ENCODE results near the gene MYO7B.

Gene MYO7B

DNA sequence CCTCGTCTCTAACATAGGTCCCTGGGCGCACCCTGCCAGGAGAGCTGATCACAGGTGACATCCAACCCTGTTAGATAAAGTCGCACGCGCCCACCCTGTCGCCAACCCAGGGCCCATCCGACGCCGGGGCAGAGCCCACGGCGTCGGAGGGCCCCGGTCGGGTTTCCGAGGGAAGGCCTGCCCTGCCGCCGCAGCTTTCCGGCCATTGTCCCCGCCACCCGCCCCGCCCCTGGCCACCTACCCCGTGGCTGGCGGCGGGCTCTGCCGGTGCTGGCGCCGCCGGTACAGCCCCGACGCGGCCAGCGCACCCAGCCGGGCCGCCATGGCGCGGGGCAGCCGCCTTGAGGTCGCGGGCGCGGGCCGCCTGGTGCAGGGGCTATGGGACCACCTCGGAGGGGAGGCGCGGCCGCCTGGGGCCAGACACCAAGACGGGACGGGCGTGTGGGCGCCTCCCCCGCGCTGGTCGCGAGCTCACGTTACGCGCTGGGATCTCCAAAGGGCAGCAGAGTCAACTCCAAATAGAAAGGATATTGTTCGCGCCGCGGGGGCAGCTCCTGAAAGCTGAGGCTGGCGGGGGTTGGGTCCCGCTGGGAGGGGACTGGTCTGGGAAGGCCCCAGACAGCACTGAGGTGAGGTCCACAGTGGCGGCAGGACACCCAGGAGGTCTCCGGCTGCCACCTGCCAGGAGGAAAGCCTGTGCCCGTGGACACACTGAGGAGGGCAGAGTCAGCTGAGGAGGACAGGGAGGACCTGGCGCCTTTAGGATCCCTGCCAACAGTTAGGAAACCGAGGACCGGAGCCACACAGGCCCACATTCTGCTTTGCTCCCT is 128.8 kb downstream of the MYO7B start:
- H3K56ac ChIP-seq (ENCODE audit: low read length), result peak overlapping the region; percentile 83
- no peak overlapping the region for H4K8ac ChIP-seq (ENCODE audit: low read depth, low read length)
- no peaks in the 10 kb centered on the region for H3K36me3 ChIP-seq (ENCODE audit: control insufficient read depth, insufficient read depth, low read length)
- DNase-seq, result no peak
- peaks cover 2% of the 10 kb centered on the region for H3K4me1 ChIP-seq (ENCODE audit: control insufficient read depth, low read depth, low read length)
- H3K79me2 ChIP-seq (ENCODE audit: control insufficient read depth, insufficient read depth, low read length), result no peaks in the 10 kb centered on the region
- H3K27ac ChIP-seq (ENCODE audit: low read depth, low read length), result no peak overlapping the region
- no peaks in the 10 kb centered on the region for H3K79me1 ChIP-seq (ENCODE audit: low read length)
- no peak overlapping the region for H2BK15ac ChIP-seq (replicated peaks; ENCODE audit: low read depth)
- H2AK5ac ChIP-seq (ENCODE audit: low read length), result no peak overlapping the region
- H4K5ac ChIP-seq (ENCODE audit: low read length), result no peak overlapping the region
- H3K9ac ChIP-seq (ENCODE audit: low read length), result peak overlapping the region; percentile 71
- peak overlapping the region; percentile 89 for H3K23ac ChIP-seq (ENCODE audit: low read length)
- H3K18ac ChIP-seq (ENCODE audit: low read length), result no peak overlapping the region
- peak overlapping the region; percentile 61 for H3K4me2 ChIP-seq (ENCODE audit: low read length)
- no peak overlapping the region for H3K4me3 ChIP-seq (ENCODE audit: low read length)
- no peak overlapping the region for H2BK120ac ChIP-seq (ENCODE audit: low read depth, low read length)
- peaks cover 6% of the 10 kb centered on the region for H3K27me3 ChIP-seq (ENCODE audit: insufficient read depth, low read length, poor library complexity)
- no CpG with 5 or more reads among the region's 69 CpGs for WGBS (ENCODE audit: extremely low coverage, insufficient coverage, low lambda C conversion rate)
- no peak overlapping the region for H3K4ac ChIP-seq (ENCODE audit: low read depth, low read length)
- H2BK5ac ChIP-seq (ENCODE audit: low read length), result no peak overlapping the region

DNA sequence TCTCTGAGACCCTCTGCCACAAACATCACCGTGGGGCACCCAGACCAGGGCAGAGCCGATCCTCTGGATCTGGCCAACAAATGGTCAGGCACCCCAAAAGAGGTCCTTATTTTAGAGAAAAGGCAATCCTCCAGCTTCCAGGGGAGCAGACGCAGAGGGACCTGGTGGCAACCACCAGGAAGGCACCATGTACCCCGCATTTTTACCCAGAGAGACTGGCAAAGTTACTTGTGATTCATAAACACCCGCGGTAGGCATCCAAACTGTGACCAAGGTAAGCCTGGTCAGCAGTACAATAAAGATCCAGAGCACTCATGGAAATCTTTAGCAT is 129.4 kb downstream of the MYO7B start:
- no peaks in the 10 kb centered on the region for H3K36me3 ChIP-seq (ENCODE audit: control insufficient read depth, insufficient read depth, low read length)

DNA sequence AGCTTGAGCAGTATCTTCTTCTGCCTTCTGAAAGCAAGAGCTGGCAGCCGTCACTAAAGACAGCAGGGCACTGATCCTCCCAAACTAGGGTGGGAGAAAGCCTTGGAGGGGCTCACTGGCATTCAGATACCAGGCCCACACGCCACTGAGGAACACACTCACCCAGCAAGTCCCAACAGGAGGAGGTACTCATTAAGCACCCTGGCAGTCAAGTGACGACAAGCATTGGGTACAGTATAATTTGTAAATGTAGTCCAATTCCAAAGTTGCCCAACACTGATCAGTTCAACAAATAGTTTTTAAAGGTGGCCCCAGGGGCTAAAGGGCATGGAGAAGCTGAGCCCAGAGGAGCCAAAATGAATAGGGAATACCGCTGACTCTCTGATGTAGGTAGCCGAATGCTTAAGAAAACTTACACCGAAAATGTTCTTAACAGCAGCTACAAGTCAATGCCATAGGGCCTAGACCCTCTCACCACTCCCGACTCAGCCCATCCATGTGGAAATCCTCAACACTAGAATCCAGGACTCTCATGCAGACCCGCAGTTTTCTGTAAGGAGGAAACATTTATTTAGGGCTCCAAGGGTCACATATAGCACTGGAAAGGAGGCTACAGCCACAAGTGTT is 129.9 kb downstream of the MYO7B start:
- no CpG with 5 or more reads among the region's 8 CpGs for WGBS (ENCODE audit: extremely low coverage, insufficient coverage, low lambda C conversion rate)
- Histone ChIP-seq H2BK120ac (ENCODE audit: low read depth, low read length) (no peak overlapping the region), H3K4me2 (ENCODE audit: low read length) (no peak overlapping the region), H3K4me1 (ENCODE audit: control insufficient read depth, low read depth, low read length) (peaks cover 2% of the 10 kb centered on the region), H3K27me3 (ENCODE audit: insufficient read depth, low read length, poor library complexity) (peaks cover 6% of the 10 kb centered on the region), H2BK5ac (ENCODE audit: low read length) (no peak overlapping the region), H4K5ac (ENCODE audit: low read length) (no peak overlapping the region), H3K79me1 (ENCODE audit: low read length) (no peaks in the 10 kb centered on the region), H3K56ac (ENCODE audit: low read length) (no peak overlapping the region), H3K27ac (ENCODE audit: low read depth, low read length) (no peak overlapping the region), H3K9ac (ENCODE audit: low read length) (no peak overlapping the region), H3K4ac (ENCODE audit: low read depth, low read length) (no peak overlapping the region), H3K36me3 (ENCODE audit: control insufficient read depth, insufficient read depth, low read length) (no peaks in the 10 kb centered on the region), H3K4me3 (ENCODE audit: low read length) (no peak overlapping the region), H4K8ac (ENCODE audit: low read depth, low read length) (no peak overlapping the region), H3K79me2 (ENCODE audit: control insufficient read depth, insufficient read depth, low read length) (no peaks in the 10 kb centered on the region), H2AK5ac (ENCODE audit: low read length) (no peak overlapping the region), H3K18ac (ENCODE audit: low read length) (no peak overlapping the region), H3K23ac (ENCODE audit: low read length) (no peak overlapping the region), H2BK15ac (replicated peaks; ENCODE audit: low read depth) (no peak overlapping the region)
- DNase-seq, result no peak

More for the DNA sequence above, 129.4 kb downstream of the MYO7B start:
- H3K27ac ChIP-seq (ENCODE audit: low read depth, low read length), result no peak overlapping the region
- peaks cover 2% of the 10 kb centered on the region for H3K4me1 ChIP-seq (ENCODE audit: control insufficient read depth, low read depth, low read length)
- DNase-seq, result no peak
- H2BK5ac ChIP-seq (ENCODE audit: low read length), result no peak overlapping the region
- H4K8ac ChIP-seq (ENCODE audit: low read depth, low read length), result no peak overlapping the region
- H3K4ac ChIP-seq (ENCODE audit: low read depth, low read length), result no peak overlapping the region
- no peak overlapping the region for H4K5ac ChIP-seq (ENCODE audit: low read length)
- H3K4me3 ChIP-seq (ENCODE audit: low read length), result no peak overlapping the region
- H3K27me3 ChIP-seq (ENCODE audit: insufficient read depth, low read length, poor library complexity), result peaks cover 6% of the 10 kb centered on the region
- H3K23ac ChIP-seq (ENCODE audit: low read length), result no peak overlapping the region
- H3K18ac ChIP-seq (ENCODE audit: low read length), result no peak overlapping the region
- H2BK15ac ChIP-seq (replicated peaks; ENCODE audit: low read depth), result no peak overlapping the region
- no peak overlapping the region for H3K4me2 ChIP-seq (ENCODE audit: low read length)
- WGBS (ENCODE audit: extremely low coverage, insufficient coverage, low lambda C conversion rate), result no CpG with 5 or more reads among the region's 6 CpGs
- H3K79me1 ChIP-seq (ENCODE audit: low read length), result no peaks in the 10 kb centered on the region
- H3K79me2 ChIP-seq (ENCODE audit: control insufficient read depth, insufficient read depth, low read length), result no peaks in the 10 kb centered on the region
- no peak overlapping the region for H3K56ac ChIP-seq (ENCODE audit: low read length)
- H2BK120ac ChIP-seq (ENCODE audit: low read depth, low read length), result no peak overlapping the region
- H3K9ac ChIP-seq (ENCODE audit: low read length), result no peak overlapping the region
- H2AK5ac ChIP-seq (ENCODE audit: low read length), result no peak overlapping the region

DNA sequence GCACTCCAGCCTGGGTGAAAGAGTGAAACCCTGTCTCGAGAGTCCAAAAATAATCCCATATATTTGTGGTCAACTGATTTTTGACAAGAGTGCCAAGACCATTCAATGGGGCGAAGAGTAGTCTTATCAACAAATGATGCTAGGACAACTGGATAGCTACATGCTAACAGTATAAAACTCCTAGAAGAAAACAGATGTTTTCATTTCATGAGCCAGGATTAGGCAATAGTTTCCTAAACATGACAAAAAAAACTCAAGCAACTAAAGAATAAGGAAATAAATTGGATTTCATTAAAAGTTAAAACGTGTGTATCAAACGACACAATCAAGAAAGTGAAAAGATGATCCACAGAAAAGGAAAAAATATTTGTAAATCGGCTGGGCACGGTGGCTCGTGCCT is 133.6 kb downstream of the MYO7B start:
- no peak overlapping the region for H4K8ac ChIP-seq (ENCODE audit: low read depth, low read length)
- H2AK5ac ChIP-seq (ENCODE audit: low read length), result no peak overlapping the region
- no peak overlapping the region for H3K4ac ChIP-seq (ENCODE audit: low read depth, low read length)

DNA sequence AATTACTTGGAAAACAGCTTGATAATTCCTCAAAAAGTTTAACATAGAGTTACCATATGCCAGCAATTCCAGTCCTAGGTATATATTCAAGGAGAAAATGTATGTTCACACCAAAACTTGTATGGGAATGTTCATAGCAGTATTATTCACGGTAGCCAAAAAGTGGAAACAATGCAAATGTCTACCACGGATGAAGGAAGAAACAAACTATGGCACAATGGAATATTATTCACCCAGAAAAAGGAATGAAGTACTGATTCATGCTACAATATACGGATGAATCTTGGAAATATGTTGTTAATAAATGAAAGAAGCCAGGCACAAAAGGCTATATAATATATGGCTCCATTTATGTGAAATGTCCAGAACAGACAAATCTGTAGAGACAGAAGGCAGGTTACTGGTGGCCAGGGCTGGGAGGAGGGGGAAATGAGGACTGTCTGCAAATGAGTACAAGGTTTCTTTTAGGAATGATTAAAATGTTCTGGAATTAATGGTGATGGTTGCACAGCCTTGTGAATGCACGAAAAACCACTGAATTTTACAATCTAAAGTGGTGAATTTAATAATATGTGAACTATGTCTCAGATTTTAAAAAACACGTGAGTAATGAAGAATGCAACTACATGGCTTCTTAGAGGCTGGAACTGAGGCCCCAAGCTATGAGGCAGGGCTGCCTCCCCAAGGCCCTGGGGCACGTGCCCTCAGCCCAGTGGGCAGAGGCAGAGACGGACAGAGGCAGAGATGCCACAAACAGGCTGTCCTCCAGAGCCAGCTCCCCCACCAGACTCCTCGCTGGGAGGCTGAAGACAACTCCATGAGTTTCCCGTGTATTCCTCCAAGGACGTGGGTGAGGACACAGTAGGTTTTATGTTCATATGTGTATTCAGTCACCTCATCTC is 134.8 kb downstream of the MYO7B start:
- Histone ChIP-seq H3K18ac (ENCODE audit: low read length) (no peak overlapping the region), H3K79me2 (ENCODE audit: control insufficient read depth, insufficient read depth, low read length) (no peaks in the 10 kb centered on the region), H3K56ac (ENCODE audit: low read length) (no peak overlapping the region), H2BK15ac (replicated peaks; ENCODE audit: low read depth) (no peak overlapping the region), H3K4me3 (ENCODE audit: low read length) (no peak overlapping the region), H3K27ac (ENCODE audit: low read depth, low read length) (no peak overlapping the region), H3K4me2 (ENCODE audit: low read length) (no peak overlapping the region), H2AK5ac (ENCODE audit: low read length) (no peak overlapping the region), H3K79me1 (ENCODE audit: low read length) (no peaks in the 10 kb centered on the region), H2BK120ac (ENCODE audit: low read depth, low read length) (no peak overlapping the region), H3K9ac (ENCODE audit: low read length) (no peak overlapping the region), H3K36me3 (ENCODE audit: control insufficient read depth, insufficient read depth, low read length) (no peaks in the 10 kb centered on the region), H2BK5ac (ENCODE audit: low read length) (no peak overlapping the region), H3K23ac (ENCODE audit: low read length) (no peak overlapping the region), H3K4me1 (ENCODE audit: control insufficient read depth, low read depth, low read length) (no peaks in the 10 kb centered on the region), H3K27me3 (ENCODE audit: insufficient read depth, low read length, poor library complexity) (no peaks in the 10 kb centered on the region), H4K5ac (ENCODE audit: low read length) (no peak overlapping the region), H3K4ac (ENCODE audit: low read depth, low read length) (no peak overlapping the region), H4K8ac (ENCODE audit: low read depth, low read length) (no peak overlapping the region)
- no CpG with 5 or more reads among the region's 10 CpGs for WGBS (ENCODE audit: extremely low coverage, insufficient coverage, low lambda C conversion rate)
- DNase-seq, result no peak

More for the DNA sequence above, 133.6 kb downstream of the MYO7B start:
- DNase-seq, result no peak
- H3K56ac ChIP-seq (ENCODE audit: low read length), result no peak overlapping the region
- H2BK15ac ChIP-seq (replicated peaks; ENCODE audit: low read depth), result no peak overlapping the region
- H3K27me3 ChIP-seq (ENCODE audit: insufficient read depth, low read length, poor library complexity), result peaks cover 4% of the 10 kb centered on the region
- no peak overlapping the region for H3K9ac ChIP-seq (ENCODE audit: low read length)
- H4K5ac ChIP-seq (ENCODE audit: low read length), result no peak overlapping the region
- H3K36me3 ChIP-seq (ENCODE audit: control insufficient read depth, insufficient read depth, low read length), result no peaks in the 10 kb centered on the region
- H3K4me3 ChIP-seq (ENCODE audit: low read length), result no peak overlapping the region
- H3K27ac ChIP-seq (ENCODE audit: low read depth, low read length), result no peak overlapping the region
- H3K4me2 ChIP-seq (ENCODE audit: low read length), result no peak overlapping the region
- H3K18ac ChIP-seq (ENCODE audit: low read length), result no peak overlapping the region
- H3K79me2 ChIP-seq (ENCODE audit: control insufficient read depth, insufficient read depth, low read length), result no peaks in the 10 kb centered on the region
- WGBS (ENCODE audit: extremely low coverage, insufficient coverage, low lambda C conversion rate), result no CpG with 5 or more reads among the region's 7 CpGs
- no peaks in the 10 kb centered on the region for H3K79me1 ChIP-seq (ENCODE audit: low read length)
- peaks cover 2% of the 10 kb centered on the region for H3K4me1 ChIP-seq (ENCODE audit: control insufficient read depth, low read depth, low read length)
- no peak overlapping the region for H3K23ac ChIP-seq (ENCODE audit: low read length)
- H2BK5ac ChIP-seq (ENCODE audit: low read length), result no peak overlapping the region
- H2BK120ac ChIP-seq (ENCODE audit: low read depth, low read length), result no peak overlapping the region
